H1 (cell line): Measurements from ENCODE around the gene RAD51B. TPM values are rescaled to one million over a fixed set of nuclear protein-coding genes. Genes with fewer than 3 reads are reported as not detected.

Experiments used
- CTCF ChIA-PET: fragments of 300-600 bp; sonication (Branson Sonifier 250); formaldehyde crosslinking; loops from one replicate; lab custom pipeline; 2021; ENCODE audit not compliant: partially characterized antibody; lab: Charles Lee
- POLR2A ChIA-PET: fragments of 300-600 bp; sonication (Branson Sonifier 250); formaldehyde crosslinking; loops from one replicate; lab custom pipeline; 2021; ENCODE audit warnings: inconsistent platforms; ENCODE audit not compliant: partially characterized antibody; lab: Charles Lee
- DNase-seq, 2 experiments: peaks; one replicate each; pipeline versions ENCODE4 v3.0.0 to v3.0.0-alpha.2; 2010 to 2022; ENCODE audit warnings: low spot score in 2 of 2, low read depth in 1 of 2, mixed read lengths in 1 of 2
- FAIRE-seq: peaks from 2 replicates; lab custom pipeline; 2011; peaks lifted over from hg19 to GRCh38; lab: Jason Lieb, UNC
- H2AFZ ChIP-seq: 2 replicates; pipeline ENCODE4 v1.8.1; 2012; ENCODE audit warnings: low read length, inconsistent platforms
- H2AK5ac ChIP-seq: 2 replicates; pipeline ENCODE4 v1.6.1; 2013; ENCODE audit warnings: low read depth, low read length
- H2BK120ac ChIP-seq: replicated peaks from 2 replicates; pipeline ENCODE3; 2013; ENCODE audit warnings: low read depth, low read length, inconsistent platforms
- H2BK12ac ChIP-seq: 2 replicates; pipeline ENCODE4 v1.6.1; 2013; ENCODE audit warnings: low read depth, low read length
- H2BK15ac ChIP-seq: 2 replicates; pipeline ENCODE4 v1.6.1; 2013; ENCODE audit warnings: low read length
- H2BK20ac ChIP-seq: 2 replicates; pipeline ENCODE4 v1.6.1; 2013; ENCODE audit warnings: low read length
- H2BK5ac ChIP-seq: 2 replicates; pipeline ENCODE4 v1.6.1; 2013; ENCODE audit warnings: low read depth, low read length
- H3K14ac ChIP-seq: 2 replicates; pipeline ENCODE4 v1.6.1; 2013; ENCODE audit warnings: inconsistent platforms; ENCODE audit not compliant: insufficient read length
- H3K18ac ChIP-seq: 2 replicates; pipeline ENCODE4 v1.6.1; 2013; ENCODE audit warnings: low read length; ENCODE audit errors: extremely low read depth
- H3K23ac ChIP-seq: 2 replicates; pipeline ENCODE4 v1.6.1; 2013; ENCODE audit warnings: inconsistent platforms; ENCODE audit not compliant: insufficient read length
- H3K23me2 ChIP-seq: 2 replicates; pipeline ENCODE4 v1.6.1; 2013; ENCODE audit warnings: low read depth, low read length
- H3K27ac ChIP-seq: 2 replicates; pipeline ENCODE4 v1.6.1; 2011; ENCODE audit warnings: low read depth, low read length, inconsistent platforms
- H3K27me3 ChIP-seq, 4 experiments: replicated peaks in 1 of 4; 1 replicate in 1 of 4; 2 replicates in 3 of 4; pipeline versions ENCODE4 v1.6.1 to v1.8.1; 2011 to 2013; ENCODE audit warnings: low read length in 3 of 4, mild to moderate bottlenecking in 3 of 4, inconsistent platforms in 2 of 4, mixed read lengths in 2 of 4, moderate library complexity in 1 of 4; ENCODE audit not compliant: control insufficient read depth in 3 of 4, insufficient read depth in 3 of 4; ENCODE audit errors: extremely low read depth in 1 of 4
- H3K36me3 ChIP-seq, 4 experiments: 2 replicates each; pipeline versions ENCODE4 v1.6.1 to v1.8.1; 2011 to 2013; ENCODE audit warnings: mild to moderate bottlenecking in 4 of 4, low read length in 3 of 4, moderate library complexity in 2 of 4, control low read depth in 1 of 4, inconsistent platforms in 1 of 4; ENCODE audit not compliant: insufficient read depth in 4 of 4, control insufficient read depth in 2 of 4
- H3K4ac ChIP-seq: replicated peaks from 2 replicates; pipeline ENCODE3; 2013; ENCODE audit warnings: low read length, low read depth, mixed read lengths, inconsistent platforms; ENCODE audit not compliant: insufficient read length
- H3K4me1 ChIP-seq, 4 experiments: replicated peaks in 1 of 4; 1 replicate in 1 of 4; 2 replicates in 3 of 4; pipeline versions ENCODE4 v1.6.1 to v1.8.1; 2011 to 2013; ENCODE audit warnings: low read length in 3 of 4, inconsistent platforms in 2 of 4, mixed read lengths in 1 of 4; ENCODE audit not compliant: insufficient read depth in 4 of 4, control insufficient read depth in 3 of 4
- H3K4me2 ChIP-seq, 2 experiments: 2 replicates each; pipeline versions ENCODE4 v1.6.1 to v1.8.1; 2011 to 2013; ENCODE audit warnings: low read depth in 2 of 2, low read length in 2 of 2, control low read depth in 1 of 2, inconsistent platforms in 1 of 2, mild to moderate bottlenecking in 1 of 2; ENCODE audit not compliant: insufficient read depth in 1 of 2
- H3K4me3 ChIP-seq, 4 experiments: fragments of 200-600, 300-600 bp in 1 of 4; sonication (generic), shearing (Covaris generic), sonication (Bioruptor Twin) in 1 of 4; 2 replicates each; pipeline versions ENCODE4 v1.5.1 to v1.8.1; 2011 to 2016; ENCODE audit warnings: low read length in 4 of 4, low read depth in 3 of 4, control low read depth in 2 of 4, inconsistent platforms in 2 of 4, mild to moderate bottlenecking in 2 of 4, mixed read lengths in 1 of 4, moderate library complexity in 1 of 4; ENCODE audit not compliant: insufficient read depth in 2 of 4; ENCODE audit errors: extremely low read depth in 1 of 4
- H3K56ac ChIP-seq: replicated peaks from 2 replicates; pipeline ENCODE3; 2013; ENCODE audit warnings: low read depth, mild to moderate bottlenecking, mixed read lengths, low read length, inconsistent platforms; ENCODE audit not compliant: insufficient read length
- H3K79me1 ChIP-seq: 2 replicates; pipeline ENCODE4 v1.6.1; 2013; ENCODE audit warnings: low read depth, low read length, control low read depth
- H3K79me2 ChIP-seq, 2 experiments: 2 replicates each; pipeline versions ENCODE4 v1.6.1 to v1.8.1; 2012 to 2013; ENCODE audit warnings: low read length in 2 of 2, mild to moderate bottlenecking in 2 of 2, inconsistent platforms in 1 of 2; ENCODE audit not compliant: insufficient read depth in 2 of 2, control insufficient read depth in 1 of 2
- H3K9ac ChIP-seq, 4 experiments: replicated peaks in 1 of 4; 1 replicate in 1 of 4; 2 replicates in 3 of 4; pipeline versions ENCODE4 v1.6.1 to v1.8.1; 2011 to 2013; ENCODE audit warnings: low read depth in 3 of 4, low read length in 3 of 4, control low read depth in 2 of 4, mild to moderate bottlenecking in 2 of 4, moderate library complexity in 2 of 4, inconsistent platforms in 1 of 4; ENCODE audit errors: extremely low read depth in 1 of 4
- H3K9me3 ChIP-seq, 2 experiments: 2 replicates each; pipeline versions ENCODE4 v1.6.1 to v1.8.1; 2012 to 2013; ENCODE audit warnings: mild to moderate bottlenecking in 2 of 2, moderate library complexity in 2 of 2, control low read depth in 1 of 2, inconsistent platforms in 1 of 2, low read depth in 1 of 2, low read length in 1 of 2, mixed read lengths in 1 of 2; ENCODE audit not compliant: insufficient read depth in 2 of 2
- H4K20me1 ChIP-seq, 2 experiments: replicated peaks in 1 of 2; 2 replicates each; pipeline versions ENCODE3 to v1.8.1; 2011 to 2013; ENCODE audit warnings: inconsistent platforms in 2 of 2, low read length in 2 of 2, mild to moderate bottlenecking in 1 of 2; ENCODE audit not compliant: insufficient read depth in 2 of 2, control insufficient read depth in 1 of 2
- H4K5ac ChIP-seq: 2 replicates; pipeline ENCODE4 v1.6.1; 2013; ENCODE audit warnings: low read length, low read depth, mixed read lengths, inconsistent platforms; ENCODE audit not compliant: insufficient read length
- H4K8ac ChIP-seq: 2 replicates; pipeline ENCODE4 v1.8.0; 2013; ENCODE audit warnings: mild to moderate bottlenecking, moderate library complexity, low read length, inconsistent platforms; ENCODE audit not compliant: insufficient read depth; ENCODE audit errors: extremely low read depth
- H4K91ac ChIP-seq: replicated peaks from 2 replicates; pipeline ENCODE3; 2013; ENCODE audit warnings: low read length, mixed read lengths, inconsistent platforms; ENCODE audit not compliant: insufficient read length
- BCL11A ChIP-seq, 2 experiments: IDR thresholded peaks; one replicate each; pipeline ENCODE4 v1.6.1; 2011; ENCODE audit warnings: low read depth in 2 of 2, low read length in 2 of 2, mild to moderate bottlenecking in 2 of 2
- JUND ChIP-seq: IDR thresholded peaks from 2 replicates; pipeline ENCODE4 v1.6.1; 2011; ENCODE audit warnings: mild to moderate bottlenecking, improper control_type of control experiment, low read length
- WGBS, 2 experiments: shearing (Covaris generic) in 1 of 2; methylation state at CpG; one replicate each; pipeline versions ENCODE4 v1.1.6 to v1.1.7; 2013 to 2015; ENCODE audit warnings: low lambda C conversion rate in 2 of 2, mixed read lengths in 2 of 2, inconsistent platforms in 1 of 2, low coverage in 1 of 2, missing lambda C conversion rate in 1 of 2; ENCODE audit not compliant: insufficient replicate concordance in 2 of 2, insufficient coverage in 1 of 2, insufficient read length in 1 of 2; ENCODE audit errors: extremely low coverage in 1 of 2, missing lambda C conversion rate in 1 of 2; 5-methylcytosine and 5-hydroxymethylcytosine counted together
- polyA plus RNA-seq, 7 experiments: library from polyadenylated mRNA; depleted of rRNA in 3 of 7; stranded (reverse) in 5 of 7; unstranded in 2 of 7; fragments of >200 nt in 5 of 7; fragments of 200-250 nt in 2 of 7; gene quantifications; 1 replicate in 5 of 7; 2 replicates in 1 of 7; 4 replicates in 1 of 7; pipeline versions ENCODE4 v1.2.1 to v1.2.3, GENCODE V29; 2011 to 2013; ENCODE audit warnings: missing spikeins in 2 of 7, mixed read lengths in 2 of 7
- total RNA-seq: library from RNA; stranded (reverse); fragmentation: NEBNext Ultra II Directional; extraction: Animal tissue kit (Norgen Biotek cat#: 25700); gene quantifications from 2 replicates; pipeline ENCODE4 v1.2.1, GENCODE V29; 2021
- TF ChIP-seq, protein P1 (sequence below): IDR thresholded peaks from 2 replicates; pipeline ENCODE4 v1.6.1; 2012; ENCODE audit warnings: inconsistent platforms

Gene RAD51B
- total and polyA plus RNA-seq, 2 of the 8 experiments (the other 6 are each of a cell fraction or from before 2014, with no cell fraction given) = 3.9 to 14.9 TPM

- H3K23me2 ChIP-seq = no peaks in the 10 kb centered on the region
- ChIA-PET POLR2A (interaction anchor here (1.0 kb wide), 1 partner anchor 912 kb away, joined by 3 read pairs; the partner anchor contains the start of gene ZFP36L1), CTCF (interaction anchor here (1.1 kb wide), 1 partner anchor 10 kb away, joined by 3 read pairs; no protein-coding TSS in a partner anchor)
- no peak overlapping the region for H2BK120ac ChIP-seq
- peaks cover 0 to 3% (median 0%) of the 10 kb centered on the region in 4 experiments; a peak in 1 of 7 replicates for H3K4me1 ChIP-seq
- no peaks in the 10 kb centered on the region for H4K20me1 ChIP-seq
- no peak overlapping the region for H3K56ac ChIP-seq
- H3K9ac ChIP-seq = no peak overlapping the region
- H4K5ac ChIP-seq = no peak overlapping the region
- no peak overlapping the region for H3K23ac ChIP-seq
- FAIRE-seq = no peak
- no peak overlapping the region for H2BK5ac ChIP-seq
- no peaks in the 10 kb centered on the region for H3K36me3 ChIP-seq
- no peaks in the 10 kb centered on the region for H3K79me1 ChIP-seq
- no peaks in the 10 kb centered on the region for H3K79me2 ChIP-seq
- no peak overlapping the region for H3K4me3 ChIP-seq
- no peaks in the 10 kb centered on the region for H3K9me3 ChIP-seq
- H2AFZ ChIP-seq = no peak overlapping the region
- no peak for DNase-seq
- no peak overlapping the region for H4K8ac ChIP-seq
- no peaks in the 10 kb centered on the region for H3K27me3 ChIP-seq
- no peak overlapping the region for H2BK20ac ChIP-seq
- H3K14ac ChIP-seq = no peak overlapping the region
- no peak overlapping the region for H3K27ac ChIP-seq
- peak overlapping the region; percentile 55 for H4K91ac ChIP-seq
- no peak overlapping the region for H3K18ac ChIP-seq
- WGBS, 2 experiments = 89% methylated on average over 2 of the region's 2 CpGs; no CpG with 5 or more reads in 1 of the 2 experiments
- H2BK15ac ChIP-seq = no peak overlapping the region
- no peak overlapping the region for H2BK12ac ChIP-seq
- H3K4me2 ChIP-seq = no peak overlapping the region
- no peak overlapping the region for H2AK5ac ChIP-seq
- H3K4ac ChIP-seq = no peak overlapping the region
- TF ChIP-seq BCL11A (IDR thresholded peaks at IDR 0.05; ENCODE audit: low read depth in 2 of 2, low read length in 2 of 2) = no peak
- TF ChIP-seq, protein P1, sequence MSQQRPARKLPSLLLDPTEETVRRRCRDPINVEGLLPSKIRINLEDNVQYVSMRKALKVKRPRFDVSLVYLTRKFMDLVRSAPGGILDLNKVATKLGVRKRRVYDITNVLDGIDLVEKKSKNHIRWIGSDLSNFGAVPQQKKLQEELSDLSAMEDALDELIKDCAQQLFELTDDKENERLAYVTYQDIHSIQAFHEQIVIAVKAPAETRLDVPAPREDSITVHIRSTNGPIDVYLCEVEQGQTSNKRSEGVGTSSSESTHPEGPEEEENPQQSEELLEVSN = no peak
- no peak for TF ChIP-seq JUND
These were observed 61.6 kb downstream of the RAD51B start for GRCh38 chr14:67881225-67881624.
